Inflammatory macrophage treated with lipopolysaccharide for 1 hour (primary cell): ENCODE data around the gene ANO9.

Experiments used
- DNase-seq, 2 donors: peaks; one replicate each; pipeline ENCODE4 v3.0.0-alpha.2; 2020 to 2022

The ANO9 gene, protein sequence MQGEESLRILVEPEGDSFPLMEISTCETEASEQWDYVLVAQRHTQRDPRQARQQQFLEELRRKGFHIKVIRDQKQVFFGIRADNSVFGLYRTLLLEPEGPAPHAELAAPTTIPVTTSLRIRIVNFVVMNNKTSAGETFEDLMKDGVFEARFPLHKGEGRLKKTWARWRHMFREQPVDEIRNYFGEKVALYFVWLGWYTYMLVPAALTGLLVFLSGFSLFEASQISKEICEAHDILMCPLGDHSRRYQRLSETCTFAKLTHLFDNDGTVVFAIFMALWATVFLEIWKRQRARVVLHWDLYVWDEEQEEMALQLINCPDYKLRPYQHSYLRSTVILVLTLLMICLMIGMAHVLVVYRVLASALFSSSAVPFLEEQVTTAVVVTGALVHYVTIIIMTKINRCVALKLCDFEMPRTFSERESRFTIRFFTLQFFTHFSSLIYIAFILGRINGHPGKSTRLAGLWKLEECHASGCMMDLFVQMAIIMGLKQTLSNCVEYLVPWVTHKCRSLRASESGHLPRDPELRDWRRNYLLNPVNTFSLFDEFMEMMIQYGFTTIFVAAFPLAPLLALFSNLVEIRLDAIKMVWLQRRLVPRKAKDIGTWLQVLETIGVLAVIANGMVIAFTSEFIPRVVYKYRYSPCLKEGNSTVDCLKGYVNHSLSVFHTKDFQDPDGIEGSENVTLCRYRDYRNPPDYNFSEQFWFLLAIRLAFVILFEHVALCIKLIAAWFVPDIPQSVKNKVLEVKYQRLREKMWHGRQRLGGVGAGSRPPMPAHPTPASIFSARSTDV

DNA sequence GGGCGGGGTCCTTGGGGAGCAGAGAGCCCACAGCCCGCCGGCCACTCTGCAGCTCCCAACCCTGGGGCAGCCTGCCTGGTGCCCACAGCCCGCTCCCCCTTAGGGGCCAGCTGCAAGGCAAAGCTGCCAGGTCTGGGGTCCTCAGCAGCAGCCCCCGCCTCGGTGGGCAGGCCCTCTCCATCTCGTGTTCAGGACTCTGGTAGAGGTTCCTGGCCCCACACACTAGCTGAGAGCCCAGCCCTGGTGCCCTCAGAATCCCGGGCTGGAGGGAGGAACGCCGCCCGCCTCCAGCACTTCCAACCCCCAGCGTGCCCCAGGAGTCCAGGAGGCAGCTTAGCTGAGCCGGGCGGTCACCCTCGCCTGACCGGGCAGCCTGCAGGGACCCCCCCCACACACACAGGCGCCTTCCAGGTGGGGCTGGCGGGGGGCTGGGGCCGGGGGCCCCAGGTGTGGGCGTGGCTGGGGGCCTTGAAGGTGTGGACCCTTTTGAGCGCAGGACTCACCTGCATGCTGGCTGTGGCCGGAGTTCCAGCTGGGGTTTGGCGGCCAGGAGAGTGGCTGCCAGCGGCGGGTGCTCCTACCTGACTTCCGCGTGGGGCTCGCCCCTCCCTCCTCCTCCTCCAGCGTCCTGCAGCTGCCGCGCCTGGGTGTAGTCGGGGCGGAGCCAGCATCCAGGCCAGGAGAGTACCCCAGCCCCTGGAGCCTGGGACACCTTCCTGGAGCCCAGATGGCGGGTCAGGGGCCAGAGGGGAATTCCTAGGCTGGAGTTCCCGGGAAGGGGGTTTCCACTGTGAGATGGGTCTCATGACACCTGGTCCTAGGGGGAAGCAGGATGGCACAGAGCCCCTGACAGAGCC lies at the start of gene ANO9:
TSS of gene ANO9 (minus strand) at position 594 of the 857 bp plus-strand sequence. CDS start at position 509, 85 bp downstream.
- peak in 1 of 2 donors; percentile 44 for DNase-seq

DNA sequence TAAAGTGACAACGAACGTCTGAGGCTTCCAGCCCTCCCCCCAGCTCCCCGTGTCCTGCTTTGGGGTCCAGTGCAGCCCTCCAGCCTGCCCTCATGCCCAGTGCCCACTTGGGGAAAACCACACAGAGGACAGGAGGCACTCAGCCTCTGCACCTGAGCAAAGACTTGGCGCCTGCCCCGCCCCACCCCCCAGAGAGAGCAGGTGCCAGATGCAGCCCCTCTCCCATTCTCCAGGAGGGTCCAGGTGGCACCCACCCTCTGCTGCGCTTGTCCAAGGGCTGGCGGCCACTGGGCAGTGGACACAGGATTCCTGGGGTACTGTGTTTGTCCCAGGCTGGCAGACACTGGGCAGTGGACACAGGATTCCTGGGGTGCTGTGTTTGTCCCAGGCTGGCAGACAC lies 49.5 kb upstream of the ANO9 start:
- no peak for DNase-seq

DNA sequence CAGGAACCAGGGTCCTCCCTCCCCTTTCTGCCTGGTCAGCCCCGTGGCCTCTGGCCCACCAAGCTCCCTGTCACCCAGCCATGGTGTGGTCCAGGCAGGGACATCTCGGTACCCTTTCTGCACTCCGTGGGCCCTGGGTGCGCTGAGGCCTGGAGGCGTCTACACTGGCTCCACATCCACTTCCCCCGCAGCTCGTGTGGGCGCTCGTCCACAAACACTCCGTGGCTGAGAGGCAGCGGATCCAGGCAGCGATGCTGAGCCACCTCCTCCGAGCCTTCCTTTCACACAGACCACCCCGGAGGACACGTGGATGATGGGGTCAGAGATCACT lies 49.1 kb upstream of the ANO9 start:
- DNase-seq, result no peak

DNA sequence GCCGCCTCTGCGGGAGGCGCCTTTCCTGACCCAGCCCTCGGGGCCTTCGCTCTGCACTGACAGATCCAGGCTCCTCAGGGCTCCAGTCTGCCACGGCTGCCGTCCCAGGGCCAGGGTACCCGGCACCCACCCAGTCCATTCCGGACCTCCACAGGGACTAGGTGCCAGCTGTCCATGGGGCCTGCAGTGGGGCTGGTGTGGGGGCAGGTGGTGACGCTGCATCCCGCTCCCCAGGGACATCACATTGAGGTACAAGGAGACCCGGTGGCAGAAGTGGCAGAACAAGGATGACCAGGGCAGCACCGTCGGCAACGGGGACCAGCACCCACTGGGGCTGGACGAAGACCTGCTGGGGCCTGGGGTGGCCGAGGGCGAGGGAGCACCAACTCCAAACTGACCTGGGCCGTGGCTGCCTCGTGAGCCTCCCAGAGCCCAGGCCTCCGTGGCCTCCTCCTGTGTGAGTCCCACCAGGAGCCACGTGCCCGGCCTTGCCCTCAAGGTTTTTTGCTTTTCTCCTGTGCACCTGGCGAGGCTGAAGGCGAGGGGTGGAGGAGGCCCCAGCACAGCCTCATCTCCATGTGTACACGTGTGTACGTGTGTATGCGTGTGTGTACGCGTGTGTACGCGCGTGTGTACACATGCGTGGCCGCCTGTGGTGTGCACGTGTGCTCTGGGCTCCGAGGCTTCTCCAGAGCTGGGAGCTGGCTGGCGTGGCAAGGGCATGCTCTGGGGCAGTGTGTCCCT lies 48.5 kb upstream of the ANO9 start:
- DNase-seq, result no peak

DNA sequence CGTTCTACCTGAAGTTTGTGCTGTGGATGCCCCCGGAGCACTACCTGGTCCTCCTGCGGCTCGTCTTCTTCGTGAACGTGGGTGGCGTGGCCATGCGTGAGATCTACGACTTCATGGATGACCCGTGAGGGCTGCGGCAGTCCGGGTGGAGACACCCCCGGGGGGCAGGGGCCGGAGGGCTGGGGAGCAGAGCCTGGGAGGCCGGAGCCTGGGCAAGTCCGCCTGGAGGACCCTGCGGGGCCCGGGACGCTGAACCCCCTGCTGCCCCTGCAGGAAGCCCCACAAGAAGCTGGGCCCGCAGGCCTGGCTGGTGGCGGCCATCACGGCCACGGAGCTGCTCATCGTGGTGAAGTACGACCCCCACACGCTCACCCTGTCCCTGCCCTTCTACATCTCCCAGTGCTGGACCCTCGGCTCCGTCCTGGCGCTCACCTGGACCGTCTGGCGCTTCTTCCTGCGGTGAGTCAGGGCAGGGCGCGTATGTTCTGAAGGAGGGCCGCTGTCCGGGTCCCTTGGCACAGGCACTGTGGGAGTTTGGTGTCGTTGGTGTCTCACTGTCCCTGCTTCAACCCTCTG lies 47.9 kb upstream of the ANO9 start:
- no peak for DNase-seq

DNA sequence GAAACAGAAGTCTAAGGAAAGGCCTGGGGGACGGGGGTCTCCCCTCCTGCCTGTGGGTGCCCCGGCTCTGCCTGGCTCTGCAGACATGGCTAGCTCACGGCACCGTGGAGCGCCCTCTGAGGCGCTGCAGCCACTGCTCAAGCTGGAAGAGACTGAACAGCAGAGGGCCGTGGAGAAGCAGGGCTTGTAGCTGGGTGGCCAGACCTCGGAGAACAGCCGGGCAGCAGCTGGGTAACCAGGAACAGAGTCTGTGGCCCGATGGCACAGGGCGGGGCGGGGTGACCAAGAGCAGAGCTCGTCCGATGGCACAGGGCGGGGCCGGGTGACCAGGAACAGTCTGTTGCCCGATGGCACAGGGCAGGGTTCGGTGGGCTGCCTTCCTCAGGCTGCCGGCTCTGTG lies 47.2 kb upstream of the ANO9 start:
- DNase-seq, result no peak

DNA sequence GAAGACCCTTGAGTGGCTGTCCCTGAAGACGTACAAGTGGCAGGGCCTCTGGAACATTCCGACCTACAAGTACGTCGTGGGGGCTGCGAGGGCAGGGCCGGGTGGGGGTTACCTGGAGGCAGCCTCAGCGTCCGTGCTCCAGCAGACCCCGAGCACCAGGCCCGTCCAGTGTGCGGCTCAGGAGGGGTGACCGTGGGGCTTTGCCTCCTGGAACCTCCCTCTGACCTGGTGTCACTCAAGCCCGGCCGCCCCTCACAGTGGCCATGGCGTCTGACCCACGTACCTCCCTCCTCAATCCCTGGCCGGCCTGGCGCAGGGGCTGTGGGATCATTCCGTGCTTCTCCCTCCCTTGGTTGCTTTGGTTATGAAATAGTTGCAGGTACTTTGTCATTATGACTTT lies 46.8 kb upstream of the ANO9 start:
- no peak for DNase-seq

DNA sequence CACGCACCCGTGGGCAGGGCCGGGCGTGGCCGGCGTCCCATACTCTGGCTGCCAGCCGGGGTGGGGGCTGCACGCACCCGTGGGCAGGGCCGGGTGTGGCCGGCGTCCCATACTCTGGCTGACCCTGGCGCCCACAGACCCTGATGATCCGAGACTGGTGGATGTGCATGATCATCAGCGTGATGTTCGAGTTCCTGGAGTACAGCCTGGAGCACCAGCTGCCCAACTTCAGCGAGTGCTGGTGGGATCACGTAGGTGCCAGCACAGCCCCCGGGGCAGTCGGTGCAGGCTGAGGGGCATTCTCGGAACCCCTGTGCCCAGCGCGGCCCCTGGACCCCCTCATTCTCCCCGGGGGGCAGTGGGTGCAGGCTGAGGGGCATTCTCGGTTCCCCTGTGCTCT lies 46.3 kb upstream of the ANO9 start:
- no peak for DNase-seq

DNA sequence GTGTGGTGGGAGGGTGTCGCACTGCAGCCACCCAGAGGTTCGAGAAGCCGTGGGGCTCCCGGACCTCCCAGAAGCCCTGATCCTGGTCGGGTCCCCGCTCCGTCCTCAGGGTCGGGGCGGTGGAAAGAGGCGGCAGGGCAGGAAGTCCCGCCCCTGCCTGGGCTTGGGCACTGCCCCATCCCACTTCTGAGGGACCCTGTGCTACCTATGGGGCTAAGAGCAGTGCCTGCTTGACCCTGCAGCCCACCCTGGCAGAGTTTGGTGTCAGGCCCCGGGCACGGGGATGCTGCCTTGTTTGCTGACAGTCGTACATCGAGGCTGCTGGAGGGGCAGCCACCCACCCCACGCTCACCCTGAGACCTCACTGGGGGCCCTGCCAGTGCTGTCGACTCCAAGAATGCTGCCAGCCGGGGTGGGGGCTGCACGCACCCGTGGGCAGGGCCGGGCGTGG lies 45.8 kb upstream of the ANO9 start:
- DNase-seq, result no peak

DNA sequence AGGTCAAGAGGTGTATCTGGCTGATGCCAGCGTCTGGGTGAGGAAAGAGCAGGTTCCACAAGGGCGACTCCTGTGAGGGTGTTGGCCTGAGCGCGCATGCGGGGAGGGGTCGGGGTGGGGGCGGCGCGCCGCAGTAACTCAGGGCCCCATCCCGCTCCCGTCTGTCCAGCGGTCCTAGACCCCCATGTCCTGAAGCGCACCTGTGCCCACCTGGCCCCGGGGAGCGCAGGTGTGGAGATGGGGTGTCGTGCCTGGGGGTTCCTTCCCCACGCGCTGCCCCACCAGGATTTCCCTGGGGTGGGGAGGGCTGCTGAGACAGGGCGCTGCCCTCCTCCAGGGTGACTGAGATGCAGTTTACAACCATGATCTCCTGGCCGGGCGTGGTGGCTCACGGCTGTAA lies 44.4 kb upstream of the ANO9 start:
- DNase-seq, result no peak

DNA sequence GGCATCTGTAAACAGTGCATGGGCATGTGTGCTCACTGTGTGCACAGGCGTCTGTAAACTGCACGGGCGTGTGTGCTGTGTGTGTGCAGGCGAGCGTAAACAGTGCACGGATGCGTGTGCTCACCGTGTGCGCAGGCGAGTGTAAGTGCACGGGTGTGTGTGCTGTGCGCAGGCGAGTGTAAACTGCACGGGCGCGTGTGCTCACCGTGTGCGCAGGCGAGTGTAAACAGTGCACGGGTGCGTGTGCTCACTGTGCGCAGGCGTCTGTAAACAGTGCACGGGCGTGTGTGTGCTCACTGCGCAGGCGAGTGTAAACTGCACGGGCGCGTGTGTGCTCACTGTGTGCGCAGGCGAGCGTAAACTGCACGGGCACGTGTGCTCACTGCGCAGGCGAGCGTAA lies 42.8 kb upstream of the ANO9 start:
- no peak for DNase-seq

DNA sequence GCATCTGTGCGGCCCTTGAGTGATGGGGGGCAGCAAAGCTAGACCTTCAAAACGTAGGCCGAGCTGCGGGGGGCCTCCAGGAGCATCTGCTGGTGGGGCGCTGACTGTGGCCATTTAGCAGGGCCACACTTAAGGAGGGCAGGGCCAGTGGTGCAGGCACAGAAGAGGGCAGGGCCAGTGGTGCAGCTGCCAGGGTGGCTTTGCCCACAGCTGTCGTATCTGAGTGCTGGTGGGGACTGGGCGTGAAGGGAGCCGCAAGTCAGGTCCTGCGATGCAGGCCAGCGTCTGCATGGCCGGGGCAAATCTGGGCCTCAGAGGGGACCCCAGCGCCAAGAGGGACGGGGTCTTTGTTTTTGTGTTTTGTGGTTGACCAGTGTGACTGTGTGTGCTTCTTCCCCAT lies 37.5 kb upstream of the ANO9 start:
- DNase-seq, result no peak

DNA sequence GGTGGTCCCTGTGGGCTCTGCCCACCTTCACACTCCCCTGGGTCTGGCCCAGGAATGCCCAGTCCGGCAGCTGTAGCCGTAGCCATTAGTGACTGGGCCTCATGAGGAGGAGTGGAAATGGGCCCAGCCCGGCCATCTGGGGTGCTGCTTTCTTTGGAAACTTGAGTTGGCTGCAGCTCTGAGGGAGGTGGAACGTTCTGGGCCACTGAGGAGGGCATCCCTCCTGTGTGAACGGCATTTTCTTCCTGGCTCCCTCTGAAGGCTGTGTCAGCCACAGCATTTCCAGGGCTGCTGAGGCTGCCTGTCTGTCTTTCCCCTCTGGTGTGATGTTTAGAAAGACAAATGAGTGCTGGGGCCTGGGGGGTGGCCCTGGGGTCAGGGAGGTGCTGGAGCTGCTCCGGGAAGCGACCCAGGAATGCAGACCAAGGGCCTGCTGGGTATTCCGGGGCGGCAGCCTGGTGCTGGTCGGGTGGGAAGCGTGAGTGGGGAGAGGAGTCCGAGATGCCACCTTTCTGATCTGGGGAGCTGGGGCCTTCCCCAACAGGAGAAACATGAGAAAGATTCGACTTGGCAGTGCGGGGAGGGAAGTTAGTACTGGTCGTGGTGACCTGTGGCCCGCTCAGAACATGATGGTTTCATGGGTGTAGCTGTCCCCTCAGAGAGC lies 35.4 kb upstream of the ANO9 start:
- no peak for DNase-seq

DNA sequence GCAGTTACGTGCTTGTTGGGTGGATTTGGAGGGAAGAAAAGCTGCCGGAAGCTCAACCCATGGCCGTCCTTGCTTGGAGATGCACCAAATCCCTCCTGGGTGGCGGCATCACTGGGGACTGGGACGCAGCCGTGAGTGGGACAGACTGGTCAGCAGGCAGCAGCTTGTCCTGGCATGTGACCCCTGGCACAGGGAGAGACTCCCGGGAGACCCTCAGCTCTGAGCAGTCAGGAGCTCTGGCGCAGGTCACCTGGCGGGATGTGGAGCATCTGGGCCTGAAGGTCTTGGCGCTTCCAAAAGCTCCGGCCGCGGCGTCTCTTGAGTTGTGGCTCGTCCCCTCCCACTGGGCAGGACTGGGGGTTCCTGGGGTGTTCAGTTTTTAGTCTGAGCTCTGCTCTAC lies 34.6 kb upstream of the ANO9 start:
- DNase-seq, result no peak

DNA sequence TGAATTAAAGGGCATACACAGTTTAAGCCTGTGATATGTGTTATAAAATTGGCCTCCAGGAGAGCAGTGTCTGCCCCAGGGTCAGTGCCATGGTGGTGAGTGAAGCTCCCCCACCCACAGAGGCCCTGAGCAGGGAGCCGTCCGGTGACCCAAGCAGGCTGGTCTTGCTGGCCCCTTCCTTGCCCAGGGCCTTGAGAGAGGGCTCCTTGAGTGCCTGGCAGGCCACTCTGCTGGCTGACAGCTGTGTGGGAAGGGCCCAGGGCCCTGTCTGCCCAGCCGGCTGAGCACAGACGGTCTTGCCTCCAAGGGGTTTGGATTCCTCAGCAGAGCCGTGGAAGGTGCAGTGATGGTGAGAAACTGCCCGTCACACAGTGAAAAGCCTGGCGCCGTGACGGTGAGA lies 34.1 kb upstream of the ANO9 start:
- DNase-seq, result no peak

DNA sequence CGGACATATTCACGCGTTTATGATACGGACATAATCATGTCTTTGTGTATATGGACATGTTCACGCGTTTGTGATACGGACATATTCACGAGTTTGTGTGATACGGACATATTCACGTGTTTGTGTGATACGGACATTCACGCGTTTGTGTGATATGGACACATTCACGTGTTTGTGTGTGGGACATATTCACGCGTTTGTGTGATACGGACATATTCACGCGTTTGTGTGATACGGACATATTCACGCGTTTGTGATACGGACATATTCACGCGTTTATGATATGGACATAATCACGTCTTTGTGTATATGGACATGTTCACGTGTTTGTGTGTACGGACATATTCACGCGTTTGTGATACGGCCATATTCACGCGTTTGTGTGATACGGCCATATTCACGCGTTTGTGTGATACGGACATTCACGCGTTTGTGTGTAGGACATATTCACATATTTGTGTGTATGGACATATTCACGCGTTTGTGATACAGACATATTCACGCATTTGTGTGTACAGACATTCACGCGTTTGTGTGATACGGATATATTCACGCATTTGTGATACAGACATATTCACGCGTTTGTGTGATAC lies 33.2 kb upstream of the ANO9 start:
- DNase-seq, result no peak

DNA sequence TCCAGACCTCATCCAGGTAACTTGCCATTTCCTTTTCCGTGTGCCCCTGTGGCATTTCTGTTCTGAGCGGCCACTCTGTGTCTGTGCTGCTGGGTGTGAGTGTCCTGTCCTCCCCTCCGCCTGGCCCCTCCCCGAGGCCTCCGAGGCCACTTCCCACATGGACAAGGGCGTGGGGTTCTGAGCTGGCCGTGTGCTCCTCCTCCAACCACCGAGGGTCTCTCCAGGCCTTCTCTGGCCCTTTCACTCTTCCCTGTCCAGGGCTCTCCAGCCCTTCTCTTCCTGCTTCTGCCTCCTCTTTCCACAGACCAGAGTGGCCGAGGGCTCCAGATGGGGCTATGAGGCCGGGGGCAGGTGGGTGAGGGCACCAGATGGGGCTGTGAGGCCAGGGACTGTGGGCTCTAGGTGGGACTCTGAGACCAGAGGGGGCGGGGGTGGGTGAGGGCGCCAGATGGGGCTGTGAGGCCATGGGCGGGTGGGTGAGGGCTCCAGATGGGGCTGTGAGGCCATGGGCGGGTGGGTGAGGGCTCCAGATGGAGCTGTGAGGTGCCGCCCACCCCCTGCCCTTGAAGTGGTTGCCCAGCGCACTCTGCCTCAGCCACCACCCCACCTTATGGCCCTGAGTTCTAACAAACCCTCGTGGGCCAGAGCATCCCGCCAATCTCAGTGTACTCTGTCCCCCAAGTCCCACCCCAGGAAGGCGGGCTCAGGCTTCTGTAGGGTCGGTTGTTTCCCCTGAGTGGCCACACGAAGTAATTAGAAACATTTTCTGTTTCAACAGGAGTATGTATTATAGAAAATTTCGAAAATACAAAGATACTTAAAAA lies 32.4 kb upstream of the ANO9 start:
- no peak for DNase-seq

DNA sequence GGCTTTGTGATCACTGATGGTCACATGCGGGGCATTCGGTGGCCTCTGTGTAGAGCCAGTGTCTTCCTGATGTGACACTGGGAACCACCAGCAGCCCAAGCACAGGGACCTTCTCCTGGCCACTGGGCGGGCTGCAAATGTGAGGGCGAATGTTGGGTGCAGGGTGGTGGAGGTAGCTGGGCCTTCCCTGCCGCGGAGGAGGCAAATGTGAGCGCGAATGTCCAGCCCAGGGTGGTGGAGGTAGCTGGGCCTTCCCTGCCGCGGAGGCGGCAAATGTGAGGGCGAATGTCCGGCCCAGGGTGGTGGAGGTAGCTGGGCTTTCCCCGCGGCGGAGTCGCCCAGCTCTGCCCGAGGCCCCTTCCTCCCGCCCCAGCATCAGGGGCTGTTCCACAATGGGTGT lies 31.6 kb upstream of the ANO9 start:
- no peak for DNase-seq

DNA sequence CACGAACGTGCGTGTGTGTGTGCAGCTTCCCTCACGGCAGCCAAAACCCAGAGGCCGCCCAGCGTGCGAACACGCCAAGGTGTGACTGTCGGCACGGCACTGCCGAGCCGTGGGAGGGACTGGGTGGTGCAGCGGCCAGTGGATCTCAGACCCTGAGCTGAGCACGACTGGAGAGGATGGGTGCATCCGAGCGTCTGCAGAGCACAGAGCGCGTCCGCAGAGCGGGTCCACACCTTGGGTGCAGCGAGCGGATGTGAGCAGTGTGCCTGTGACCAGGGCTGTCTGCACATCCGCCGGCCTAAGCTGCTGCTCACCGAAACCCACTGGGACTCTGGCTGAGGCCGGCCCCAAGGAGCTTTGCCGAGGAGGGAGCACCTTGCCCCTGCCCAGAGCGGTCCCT lies 31.0 kb upstream of the ANO9 start:
- DNase-seq, result no peak

DNA sequence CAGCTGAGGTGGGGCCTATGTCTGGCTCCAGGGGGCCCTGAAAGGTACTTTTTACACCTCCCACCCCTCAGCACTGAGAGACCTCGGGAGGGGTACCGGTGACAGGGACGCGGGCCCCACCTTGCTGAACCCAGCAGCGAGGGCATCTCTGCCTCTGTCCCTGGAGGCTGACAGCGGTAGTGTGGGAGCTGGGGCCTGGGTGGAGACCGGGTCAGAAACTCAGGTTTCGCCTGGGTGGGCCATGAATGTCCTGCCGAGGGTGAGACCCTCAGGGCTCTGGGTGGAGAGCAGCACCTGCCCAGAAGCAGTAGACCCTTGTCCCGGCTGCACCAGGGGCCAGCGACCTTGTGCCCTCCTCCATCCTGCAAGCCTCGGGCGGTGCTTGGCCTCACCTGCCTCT lies 30.5 kb upstream of the ANO9 start:
- DNase-seq, result no peak
